ENCODE results near the gene PAPOLG.

DNA sequence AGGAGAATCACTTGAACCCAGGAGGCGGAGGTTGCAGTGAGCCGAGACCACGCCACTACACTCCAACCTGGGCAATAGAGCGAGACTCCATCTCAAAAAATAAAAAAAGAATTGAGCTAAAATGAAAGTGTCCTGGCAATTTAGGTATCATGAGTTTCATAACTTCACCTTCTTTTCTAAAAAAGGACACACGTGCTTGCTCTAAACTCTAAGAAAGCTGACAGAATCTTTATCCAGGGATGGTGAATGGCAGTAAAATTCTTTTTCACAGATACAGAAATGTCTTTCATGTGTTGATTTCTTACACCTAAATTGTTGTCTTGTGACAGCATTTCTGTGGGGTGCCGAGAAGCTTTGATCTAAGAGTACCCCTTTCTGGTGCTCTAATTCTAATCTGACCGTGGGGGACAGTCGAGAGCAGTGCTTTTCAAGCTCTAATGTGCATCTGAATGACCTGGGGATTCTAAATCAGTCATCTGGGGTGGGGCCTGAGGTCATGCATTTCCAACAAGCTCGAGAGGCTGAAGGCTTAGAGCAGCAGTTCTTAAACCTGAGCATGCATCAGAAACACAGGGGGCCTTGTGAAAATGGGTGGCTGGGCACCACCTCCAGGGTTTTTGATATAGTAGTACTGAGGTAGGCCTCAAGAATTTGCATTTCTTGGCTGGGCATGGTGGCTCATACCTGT is 83.2 kb downstream of the PAPOLG start:
- no peak for TF ChIP-seq POLR2AphosphoS5 (IDR thresholded peaks at IDR 0.05; ENCODE audit: low read depth, low read length)
- TF ChIP-seq TAF1 (IDR thresholded peaks at IDR 0.05; ENCODE audit: borderline replicate concordance, insufficient read depth, low read length) = no peak
- TF ChIP-seq, protein P1, sequence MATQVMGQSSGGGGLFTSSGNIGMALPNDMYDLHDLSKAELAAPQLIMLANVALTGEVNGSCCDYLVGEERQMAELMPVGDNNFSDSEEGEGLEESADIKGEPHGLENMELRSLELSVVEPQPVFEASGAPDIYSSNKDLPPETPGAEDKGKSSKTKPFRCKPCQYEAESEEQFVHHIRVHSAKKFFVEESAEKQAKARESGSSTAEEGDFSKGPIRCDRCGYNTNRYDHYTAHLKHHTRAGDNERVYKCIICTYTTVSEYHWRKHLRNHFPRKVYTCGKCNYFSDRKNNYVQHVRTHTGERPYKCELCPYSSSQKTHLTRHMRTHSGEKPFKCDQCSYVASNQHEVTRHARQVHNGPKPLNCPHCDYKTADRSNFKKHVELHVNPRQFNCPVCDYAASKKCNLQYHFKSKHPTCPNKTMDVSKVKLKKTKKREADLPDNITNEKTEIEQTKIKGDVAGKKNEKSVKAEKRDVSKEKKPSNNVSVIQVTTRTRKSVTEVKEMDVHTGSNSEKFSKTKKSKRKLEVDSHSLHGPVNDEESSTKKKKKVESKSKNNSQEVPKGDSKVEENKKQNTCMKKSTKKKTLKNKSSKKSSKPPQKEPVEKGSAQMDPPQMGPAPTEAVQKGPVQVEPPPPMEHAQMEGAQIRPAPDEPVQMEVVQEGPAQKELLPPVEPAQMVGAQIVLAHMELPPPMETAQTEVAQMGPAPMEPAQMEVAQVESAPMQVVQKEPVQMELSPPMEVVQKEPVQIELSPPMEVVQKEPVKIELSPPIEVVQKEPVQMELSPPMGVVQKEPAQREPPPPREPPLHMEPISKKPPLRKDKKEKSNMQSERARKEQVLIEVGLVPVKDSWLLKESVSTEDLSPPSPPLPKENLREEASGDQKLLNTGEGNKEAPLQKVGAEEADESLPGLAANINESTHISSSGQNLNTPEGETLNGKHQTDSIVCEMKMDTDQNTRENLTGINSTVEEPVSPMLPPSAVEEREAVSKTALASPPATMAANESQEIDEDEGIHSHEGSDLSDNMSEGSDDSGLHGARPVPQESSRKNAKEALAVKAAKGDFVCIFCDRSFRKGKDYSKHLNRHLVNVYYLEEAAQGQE (IDR thresholded peaks at IDR 0.05; ENCODE audit: insufficient read depth in 1 of 2, low read depth in 2 of 2, low read length in 2 of 2) = no peak
- no peak for TF ChIP-seq SIN3A (IDR thresholded peaks at IDR 0.05; ENCODE audit: borderline replicate concordance, insufficient read depth, low read length)
